GM19438 (cell line): Measurements from ENCODE around the gene PLEKHG2.

Experiments used
- ATAC-seq: cut with Tn5 transposase; IDR thresholded peaks from one replicate; pipeline ENCODE4 v1.9.1; 2021; ENCODE audit warnings: low read depth; ENCODE audit not compliant: unreplicated experiment

The PLEKHG2 gene

DNA sequence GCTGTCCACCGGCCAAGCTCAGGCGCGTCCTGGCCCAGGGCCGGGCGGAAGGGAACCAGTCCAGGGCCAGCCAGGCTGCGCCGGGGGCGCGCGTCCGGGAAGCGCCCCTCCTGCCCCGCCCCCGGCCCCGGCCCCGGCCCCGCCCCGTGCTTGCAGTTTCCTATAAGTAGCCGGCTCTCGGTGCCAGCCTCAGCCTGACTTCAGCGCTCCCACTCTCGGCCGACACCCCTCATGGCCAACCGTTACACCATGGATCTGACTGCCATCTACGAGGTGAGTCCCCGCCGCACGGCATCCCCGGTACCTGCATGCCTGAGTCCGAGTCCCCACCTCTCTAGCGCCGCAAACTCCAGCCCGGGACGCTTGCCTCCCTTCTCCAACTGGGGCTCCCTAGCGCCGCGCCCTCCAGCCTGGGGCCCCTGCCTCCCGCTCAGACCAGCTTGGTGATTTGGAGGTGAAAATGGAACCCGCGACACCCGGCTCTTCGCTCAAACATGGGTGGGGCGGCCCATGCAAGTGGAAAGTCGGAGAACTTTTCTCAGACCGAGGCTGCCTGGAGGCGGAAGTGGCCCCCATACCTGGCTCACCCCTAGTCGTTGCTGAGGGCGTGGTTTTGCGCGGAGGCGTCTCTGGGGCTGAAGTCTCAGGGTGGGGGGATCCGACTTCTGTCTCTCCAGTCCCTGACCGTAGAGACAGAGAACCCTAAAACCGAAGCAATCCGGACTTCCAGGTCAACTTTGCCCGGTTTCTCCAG is 5.6 kb upstream of the PLEKHG2 start, which contains the start of gene ZFP36:
TSS of gene ZFP36 (plus strand) at position 192 of the 754 bp plus-strand sequence. CDS start at position 250, 58 bp downstream.
- ATAC-seq: no peak

- ATAC-seq: no peak
Observed at GRCh38 chr19:39407410-39407659, 5.1 kb upstream of the PLEKHG2 start.

GRCh38 chr19:39407660-39408391 is 4.6 kb upstream of the PLEKHG2 start:
- no peak for ATAC-seq

DNA sequence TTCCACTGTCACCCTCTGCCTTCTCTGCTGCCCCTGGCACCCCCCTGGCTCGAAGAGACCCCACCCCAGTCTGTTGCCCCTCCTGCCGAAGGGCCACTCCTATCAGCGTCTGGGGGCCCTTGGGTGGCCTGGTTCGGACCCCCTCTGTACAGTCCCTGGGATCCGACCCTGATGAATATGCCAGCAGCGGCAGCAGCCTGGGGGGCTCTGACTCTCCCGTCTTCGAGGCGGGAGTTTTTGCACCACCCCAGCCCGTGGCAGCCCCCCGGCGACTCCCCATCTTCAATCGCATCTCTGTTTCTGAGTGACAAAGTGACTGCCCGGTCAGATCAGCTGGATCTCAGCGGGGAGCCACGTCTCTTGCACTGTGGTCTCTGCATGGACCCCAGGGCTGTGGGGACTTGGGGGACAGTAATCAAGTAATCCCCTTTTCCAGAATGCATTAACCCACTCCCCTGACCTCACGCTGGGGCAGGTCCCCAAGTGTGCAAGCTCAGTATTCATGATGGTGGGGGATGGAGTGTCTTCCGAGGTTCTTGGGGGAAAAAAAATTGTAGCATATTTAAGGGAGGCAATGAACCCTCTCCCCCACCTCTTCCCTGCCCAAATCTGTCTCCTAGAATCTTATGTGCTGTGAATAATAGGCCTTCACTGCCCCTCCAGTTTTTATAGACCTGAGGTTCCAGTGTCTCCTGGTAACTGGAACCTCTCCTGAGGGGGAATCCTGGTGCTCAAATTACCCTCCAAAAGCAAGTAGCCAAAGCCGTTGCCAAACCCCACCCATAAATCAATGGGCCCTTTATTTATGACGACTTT is 3.9 kb upstream of the PLEKHG2 start:
- no peak for ATAC-seq

DNA sequence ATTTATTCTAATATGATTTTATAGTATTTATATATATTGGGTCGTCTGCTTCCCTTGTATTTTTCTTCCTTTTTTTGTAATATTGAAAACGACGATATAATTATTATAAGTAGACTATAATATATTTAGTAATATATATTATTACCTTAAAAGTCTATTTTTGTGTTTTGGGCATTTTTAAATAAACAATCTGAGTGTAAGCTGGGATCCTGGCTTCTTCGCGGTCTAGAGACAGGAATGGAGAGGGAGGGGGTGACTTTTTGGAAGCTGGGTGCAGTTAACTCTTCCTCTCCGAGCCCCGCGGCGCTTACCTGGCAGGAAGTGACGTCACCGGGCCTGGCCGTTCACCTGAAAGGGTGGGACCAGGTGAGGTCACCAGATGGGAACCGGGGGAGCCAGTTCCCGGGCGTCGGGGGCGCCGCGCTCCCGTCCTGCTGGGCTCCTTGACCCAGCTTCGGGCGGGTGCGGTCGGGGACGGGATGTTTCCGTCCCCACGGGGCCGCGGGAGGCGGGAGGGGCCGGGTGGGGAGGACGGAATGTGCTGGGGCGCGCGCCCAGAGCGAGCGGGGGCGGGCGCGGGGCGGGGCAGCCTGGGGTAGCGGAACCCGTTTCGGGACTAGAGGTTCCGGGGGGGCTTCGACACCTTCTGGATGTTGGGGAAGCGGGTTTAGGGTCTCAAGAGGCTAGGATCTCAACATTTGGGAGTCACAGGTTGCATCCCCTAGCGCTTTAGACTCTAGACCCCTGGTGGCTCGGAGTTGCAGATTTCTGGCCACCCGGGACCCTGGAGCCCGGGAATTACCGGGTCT is 3.1 kb upstream of the PLEKHG2 start:
- ATAC-seq: no peak

DNA sequence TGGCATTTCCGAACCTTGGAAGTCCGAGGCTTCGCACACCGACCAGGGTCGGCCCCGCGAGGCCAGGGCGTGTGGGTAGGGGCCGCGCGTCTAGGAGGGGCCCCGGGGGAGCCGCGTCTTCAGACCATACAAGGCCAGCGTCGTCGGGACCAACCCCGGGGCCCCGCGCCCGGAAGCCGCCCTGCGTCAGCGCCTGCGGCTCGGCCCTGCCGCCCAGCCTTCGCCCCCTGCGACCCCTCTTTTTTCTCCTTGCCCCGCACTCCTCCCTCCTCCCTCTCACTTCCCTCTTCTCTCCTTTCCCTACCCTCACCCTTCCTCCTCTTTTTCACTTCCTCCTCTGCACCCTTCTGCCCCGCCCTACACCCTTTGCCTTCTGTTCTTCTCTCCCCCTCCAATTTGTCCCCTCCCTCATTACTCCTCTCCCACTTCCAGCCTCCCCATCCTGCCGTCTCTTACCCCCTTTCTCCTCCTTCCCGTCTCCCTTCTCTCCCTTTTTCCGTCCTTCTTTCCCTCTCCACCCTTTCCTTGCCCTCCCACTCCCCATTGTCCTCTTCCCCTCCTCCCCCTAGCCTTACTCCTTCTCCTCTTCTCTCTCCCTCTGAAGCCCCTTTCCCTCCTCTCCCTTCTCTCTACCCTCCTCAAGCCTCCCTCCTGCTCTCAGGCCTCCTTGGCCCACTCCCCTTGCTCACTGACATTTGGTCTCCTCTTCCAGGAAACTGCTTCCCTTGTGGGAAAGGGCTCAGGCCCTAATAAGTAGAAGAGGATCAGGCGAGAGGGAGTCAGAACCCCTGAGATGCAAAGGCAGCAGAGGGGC is 2.2 kb upstream of the PLEKHG2 start:
- ATAC-seq: no peak

- no peak for ATAC-seq
Observed at GRCh38 chr19:39410831-39411080, 1.7 kb upstream of the PLEKHG2 start.

- ATAC-seq: no peak
Observed at GRCh38 chr19:39411081-39411831, 1.2 kb upstream of the PLEKHG2 start.

- peak; percentile 27 for ATAC-seq
Observed at GRCh38 chr19:39411832-39412099, 703 bp upstream of the PLEKHG2 start.

- ATAC-seq: no peak
Observed at GRCh38 chr19:39412867-39413271, 400 bp downstream of the PLEKHG2 start.

- no peak for ATAC-seq
Observed at GRCh38 chr19:39413272-39413910, 922 bp downstream of the PLEKHG2 start.

- no peak for ATAC-seq
Observed at GRCh38 chr19:39413911-39414608, 1.6 kb downstream of the PLEKHG2 start.

- ATAC-seq: no peak
Observed at GRCh38 chr19:39415111-39416046, 2.9 kb downstream of the PLEKHG2 start.

- ATAC-seq: no peak
Observed at GRCh38 chr19:39416152-39417120, 4.0 kb downstream of the PLEKHG2 start.

DNA sequence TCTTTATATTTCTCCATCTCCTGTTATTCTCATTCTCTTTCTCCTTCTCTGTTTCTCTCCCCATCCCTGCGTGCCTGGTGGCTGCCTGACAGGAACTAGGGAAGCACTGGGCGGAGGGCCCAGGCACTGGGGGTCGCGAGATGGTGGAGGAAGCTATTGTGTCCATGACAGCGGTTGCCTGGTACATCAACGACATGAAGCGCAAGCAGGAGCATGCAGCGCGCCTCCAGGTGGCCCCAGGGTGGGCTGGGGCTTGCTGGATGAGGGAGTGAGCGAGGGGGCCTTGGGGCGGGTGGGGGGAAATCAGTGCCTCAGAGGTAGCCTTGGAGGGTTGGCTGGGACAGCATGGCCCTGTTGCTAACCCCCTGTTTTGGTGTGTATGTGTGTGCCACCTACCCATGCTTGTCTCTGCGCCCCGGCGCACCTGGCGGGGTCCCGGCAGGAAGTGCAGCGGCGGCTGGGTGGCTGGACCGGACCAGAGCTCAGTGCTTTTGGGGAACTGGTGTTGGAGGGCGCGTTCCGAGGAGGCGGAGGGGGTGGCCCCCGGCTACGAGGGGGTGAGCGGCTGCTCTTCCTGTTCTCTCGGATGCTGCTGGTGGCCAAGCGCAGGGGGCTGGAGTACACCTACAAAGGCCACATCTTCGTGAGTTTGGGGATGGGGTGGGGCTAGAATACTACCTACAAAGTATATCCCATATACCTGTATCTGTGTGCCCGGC is 5.2 kb downstream of the PLEKHG2 start:
- no peak for ATAC-seq

GRCh38 chr19:39419003-39419402 is 6.5 kb downstream of the PLEKHG2 start:
- ATAC-seq: no peak
